GM18870 (cell line): ENCODE results near the gene TRAPPC3.

ENCODE experiments used
- ATAC-seq: cut with Tn5 transposase; IDR thresholded peaks from one replicate; pipeline ENCODE4 v1.9.1; 2021; ENCODE audit warnings: moderate library complexity; ENCODE audit not compliant: unreplicated experiment

Gene TRAPPC3

DNA sequence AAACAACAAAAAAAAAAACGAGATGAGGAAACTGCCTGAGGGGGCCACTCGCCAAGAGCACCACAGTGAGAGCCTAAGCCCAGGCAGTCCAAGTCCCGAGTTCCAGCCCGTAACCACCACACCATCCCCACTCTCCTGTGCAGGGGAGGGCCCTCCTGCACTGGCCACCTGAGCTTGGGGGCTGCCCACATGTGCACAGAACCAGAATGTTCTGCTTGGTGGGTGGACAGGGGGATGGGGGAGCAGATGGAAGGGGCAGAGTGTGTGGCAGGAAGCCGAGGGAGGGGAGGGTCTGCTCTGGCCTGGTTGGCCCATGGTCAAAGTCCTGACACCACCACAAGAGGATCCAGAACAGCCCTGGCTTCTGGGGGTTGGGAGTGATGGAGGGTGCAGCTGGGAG, 43.0 kb downstream of the TRAPPC3 start:
- no peak for ATAC-seq

GRCh38 chr1:36101546-36101945, 47.7 kb downstream of the TRAPPC3 start:
- ATAC-seq, result no peak

DNA sequence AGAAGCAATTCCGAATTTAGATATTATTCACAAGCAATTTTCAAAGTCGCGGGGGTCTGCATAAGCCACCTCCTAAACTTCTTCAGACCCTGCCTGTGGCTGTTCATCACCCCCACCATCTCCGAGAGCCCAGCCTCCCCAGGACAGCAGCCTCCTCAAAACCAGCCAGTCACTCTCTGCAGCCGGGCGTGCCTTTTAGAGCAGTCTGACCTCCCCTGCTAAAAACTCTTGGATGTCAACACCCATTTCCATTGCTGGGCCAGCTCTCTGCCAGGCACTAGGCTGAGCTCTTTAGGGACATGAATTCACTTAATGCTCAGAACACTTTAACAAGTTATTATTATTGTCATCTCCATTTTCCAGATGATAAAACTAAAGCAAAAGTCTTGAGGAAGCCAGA, 48.9 kb downstream of the TRAPPC3 start:
- no peak for ATAC-seq

GRCh38 chr1:36099681-36100341, 49.5 kb downstream of the TRAPPC3 start:
- no peak for ATAC-seq

- no peak for ATAC-seq
These were observed 50.5 kb downstream of the TRAPPC3 start for GRCh38 chr1:36098650-36099365.

DNA sequence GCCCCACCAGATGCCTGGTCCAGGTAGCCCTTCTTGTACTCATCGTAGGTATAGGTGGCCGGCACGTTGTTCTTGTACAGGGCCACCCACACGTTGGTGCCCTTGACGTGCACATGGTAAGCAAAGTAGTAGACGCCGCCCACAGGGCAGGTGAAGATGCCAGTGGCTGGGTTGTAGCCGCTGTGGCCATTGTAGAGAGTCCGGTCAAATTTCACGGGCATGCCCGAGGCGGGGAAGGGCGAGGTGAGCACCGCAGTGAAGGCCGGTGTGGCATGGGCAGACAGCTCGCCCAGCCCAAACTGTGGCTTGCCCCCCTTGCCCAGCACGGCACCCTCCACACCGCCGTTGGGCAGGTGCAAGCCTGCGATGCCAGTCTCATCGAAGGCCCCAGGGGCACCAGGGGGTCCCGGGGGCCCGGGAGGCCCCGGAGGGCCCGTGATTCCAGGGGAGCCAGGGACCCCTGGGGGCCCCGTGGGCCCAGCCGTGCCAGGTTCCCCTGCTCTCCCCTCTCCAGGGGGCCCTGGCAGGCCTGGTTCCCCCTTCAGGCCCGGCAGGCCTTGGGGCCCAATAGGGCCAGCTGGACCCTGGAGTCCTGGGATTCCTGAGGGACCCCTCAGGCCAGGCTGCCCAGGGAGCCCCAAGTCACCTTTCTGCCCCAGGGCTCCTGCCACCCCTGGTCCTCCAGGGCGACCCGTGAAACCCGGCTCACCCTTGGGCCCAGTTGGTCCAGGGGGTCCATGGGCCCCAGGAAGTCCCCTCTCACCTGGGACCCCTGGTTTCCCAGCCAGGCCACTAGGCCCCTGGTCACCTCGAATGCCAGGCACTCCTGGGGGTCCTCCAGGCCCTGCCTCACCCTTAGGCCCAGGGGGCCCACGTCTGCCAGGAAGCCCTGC, 51.3 kb downstream of the TRAPPC3 start:
- no peak for ATAC-seq

- no peak for ATAC-seq
These were observed 52.5 kb downstream of the TRAPPC3 start for GRCh38 chr1:36096500-36097432.

- no peak for ATAC-seq
These were observed 53.4 kb downstream of the TRAPPC3 start for GRCh38 chr1:36095760-36096405.

- no peak for ATAC-seq
These were observed 54.6 kb downstream of the TRAPPC3 start for GRCh38 chr1:36094621-36095061.

GRCh38 chr1:36093929-36094328, 55.4 kb downstream of the TRAPPC3 start:
- ATAC-seq, result no peak

- ATAC-seq, result no peak
These were observed 56.1 kb downstream of the TRAPPC3 start for GRCh38 chr1:36093226-36093625.

DNA sequence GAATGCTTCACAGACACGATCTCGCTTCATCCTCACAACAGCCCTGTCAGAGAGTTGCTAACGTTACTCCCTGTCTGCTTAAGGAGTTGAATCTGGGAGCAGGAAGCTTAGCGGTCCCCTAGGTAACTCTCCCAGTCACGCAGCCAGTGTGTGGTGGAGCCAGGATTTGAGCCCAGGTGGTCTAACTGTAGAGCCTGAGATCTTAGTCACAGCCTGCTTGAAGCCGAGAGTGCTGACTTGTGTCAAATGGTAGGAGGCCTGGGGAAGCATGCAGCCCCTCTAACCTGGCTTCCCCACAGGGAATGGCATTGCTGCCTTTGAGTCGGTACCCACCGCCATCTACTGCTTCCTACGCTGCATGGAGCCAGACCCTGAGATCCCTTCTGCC, 56.5 kb downstream of the TRAPPC3 start:
- ATAC-seq, result no peak

GRCh38 chr1:36092166-36092797, 57.0 kb downstream of the TRAPPC3 start:
- no peak for ATAC-seq

DNA sequence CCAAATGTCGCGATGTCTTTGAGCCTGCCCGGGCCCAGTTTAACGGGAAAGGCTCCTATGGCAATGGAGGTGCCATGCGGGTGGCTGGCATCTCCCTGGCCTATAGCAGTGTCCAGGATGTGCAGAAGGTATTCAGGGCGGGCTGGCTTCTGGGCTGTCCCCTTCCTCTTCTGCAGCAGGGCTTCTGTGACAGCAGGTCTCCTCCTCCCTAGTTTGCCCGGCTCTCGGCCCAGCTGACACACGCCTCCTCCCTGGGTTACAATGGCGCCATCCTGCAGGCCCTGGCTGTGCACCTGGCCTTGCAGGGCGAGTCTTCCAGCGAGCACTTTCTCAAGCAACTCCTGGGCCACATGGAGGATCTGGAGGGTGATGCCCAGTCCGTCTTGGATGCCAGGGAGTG, 57.6 kb downstream of the TRAPPC3 start:
- no peak for ATAC-seq

DNA sequence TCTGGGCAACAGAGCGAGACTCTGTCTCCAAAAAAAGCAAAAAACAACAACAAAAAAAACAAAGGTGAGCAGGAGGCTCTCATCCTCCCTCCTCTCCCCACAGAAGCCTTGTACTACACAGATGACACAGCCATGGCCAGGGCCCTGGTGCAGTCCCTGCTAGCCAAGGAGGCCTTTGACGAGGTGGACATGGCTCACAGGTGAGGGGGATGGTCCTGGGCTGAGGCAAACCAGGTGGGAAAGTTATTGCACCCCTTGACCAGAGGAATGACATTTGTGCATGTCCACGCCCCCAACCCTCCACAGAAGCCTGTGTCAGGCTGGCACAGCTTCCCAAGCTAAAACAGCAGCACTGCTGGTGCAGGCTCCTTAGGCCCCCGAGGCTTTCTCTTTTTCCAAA, 58.1 kb downstream of the TRAPPC3 start:
- no peak for ATAC-seq

- no peak for ATAC-seq
These were observed 59.7 kb downstream of the TRAPPC3 start for GRCh38 chr1:36089393-36090121.

GRCh38 chr1:36088577-36089392, 60.5 kb downstream of the TRAPPC3 start, which contains the start of gene ADPRS:
Gene ADPRS, plus strand, starts transcription at chr1:36088892. Its CDS starts 13 bp downstream, at chr1:36088905.
- peak; percentile 70 for ATAC-seq

DNA sequence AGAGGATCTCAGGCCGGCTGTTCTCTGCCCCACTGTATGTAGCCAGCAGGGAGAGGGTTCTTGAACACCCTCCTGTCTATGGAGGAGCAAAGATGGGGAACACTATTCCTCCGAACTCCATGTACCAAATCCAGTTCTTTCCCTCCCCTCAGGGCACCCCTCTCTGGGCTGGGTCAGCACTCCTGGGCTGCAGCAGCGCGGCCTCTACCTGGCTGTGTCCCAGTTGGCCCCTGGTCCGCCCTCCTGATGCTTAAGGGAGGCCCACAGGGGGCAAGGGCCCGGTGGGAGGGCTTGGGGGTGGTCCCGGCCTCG, 61.1 kb downstream of the TRAPPC3 start:
- no peak for ATAC-seq
